ENCODE measurements around the gene FBXO24. TPM values are rescaled to one million over a fixed set of nuclear protein-coding genes. Genes with fewer than 3 reads are reported as not detected.
A peak's percentile ranks its signal among the peaks of the same experiment; 100 is the strongest.
"Not testable (repeated sequence)": the region's sequence is repeated elsewhere in the genome, so short reads cannot be mapped to it uniquely, and the experiment has no call there.

FBXO24 gene
- polyA plus RNA-seq, 6 donors from 2014 or later, result 0.13 to 1.7 (median 0.89) TPM; not detected in 1

- H3K9me3 Mint-ChIP-seq, result no peaks in the 10 kb centered on the region
- H3K4me3 Mint-ChIP-seq, result no peak overlapping the region
- ATAC-seq (ENCODE audit: low read depth in 2 of 2), result peak; percentile 76 to 77
- no peaks in the 10 kb centered on the region for H3K36me3 Mint-ChIP-seq
- peak; percentile 76 for DNase-seq
- H3K4me1 Mint-ChIP-seq, result peaks cover 20 to 42% (median 38%) of the 10 kb centered on the region in 3 donors
- peak overlapping the region in 1 of 6 donors; percentile 76 for H3K27ac Mint-ChIP-seq
- H3K27me3 Mint-ChIP-seq, result no peaks in the 10 kb centered on the region
These were observed 22.2 kb upstream of the FBXO24 start for GRCh38 chr7:100563809-100564400.

- ATAC-seq (ENCODE audit: low read depth in 2 of 2); DNase-seq: not testable (repeated sequence)
These were observed 21.7 kb upstream of the FBXO24 start for GRCh38 chr7:100564405-100564804.

GRCh38 chr7:100565133-100565571 lies 21.0 kb upstream of the FBXO24 start:
- Mint-ChIP-seq H3K27me3 (no peaks in the 10 kb centered on the region), H3K4me3 (no peak overlapping the region), H3K4me1 (peaks cover 23 to 44% (median 38%) of the 10 kb centered on the region in 3 donors), H3K36me3 (no peaks in the 10 kb centered on the region), H3K9me3 (no peaks in the 10 kb centered on the region), H3K27ac (no peak overlapping the region)
- no peak for ATAC-seq (ENCODE audit: low read depth in 2 of 2)
- DNase-seq, result no peak

More at GRCh38 chr7:100564405-100564804, 21.7 kb upstream of the FBXO24 start:
- not testable (repeated sequence) for H3K9me3 Mint-ChIP-seq, H3K4me3 Mint-ChIP-seq, H3K36me3 Mint-ChIP-seq, H3K27me3 Mint-ChIP-seq
- H3K4me1 Mint-ChIP-seq, result peaks cover 25 to 42% (median 40%) of the 10 kb centered on the region in 3 donors
- H3K27ac Mint-ChIP-seq, result peak overlapping the region in 1 of 6 donors; percentile 60

GRCh38 chr7:100566018-100566531 lies 20.1 kb upstream of the FBXO24 start:
- Mint-ChIP-seq H3K4me1 (peaks cover 23 to 52% (median 43%) of the 10 kb centered on the region in 3 donors), H3K9me3 (no peaks in the 10 kb centered on the region), H3K27me3 (no peaks in the 10 kb centered on the region), H3K27ac (peak overlapping the region in 1 of 6 donors; percentile 8), H3K4me3 (no peak overlapping the region), H3K36me3 (no peaks in the 10 kb centered on the region)
- DNase-seq (no peak), ATAC-seq (ENCODE audit: low read depth in 2 of 2) (no peak)

GRCh38 chr7:100567031-100567730 lies 18.9 kb upstream of the FBXO24 start:
- Mint-ChIP-seq H3K9me3 (no peaks in the 10 kb centered on the region), H3K36me3 (no peaks in the 10 kb centered on the region), H3K4me3 (peak overlapping the region in 1 of 8 donors; percentile 37), H3K27ac (peak overlapping the region in 2 of 6 donors; percentile 8 to 68), H3K27me3 (no peaks in the 10 kb centered on the region), H3K4me1 (peaks cover 27 to 58% (median 52%) of the 10 kb centered on the region in 3 donors)
- DNase-seq, result no peak
- no peak for ATAC-seq (ENCODE audit: low read depth in 2 of 2)

- no peaks in the 10 kb centered on the region for H3K9me3 Mint-ChIP-seq
- no peaks in the 10 kb centered on the region for H3K36me3 Mint-ChIP-seq
- peak overlapping the region in 1 of 8 donors; percentile 47 for H3K4me3 Mint-ChIP-seq
- no peak for DNase-seq
- H3K27me3 Mint-ChIP-seq, result no peaks in the 10 kb centered on the region
- H3K4me1 Mint-ChIP-seq, result peaks cover 27 to 61% (median 52%) of the 10 kb centered on the region in 3 donors
- H3K27ac Mint-ChIP-seq, result peak overlapping the region in 2 of 6 donors; percentile 24 to 68
- no peak for ATAC-seq (ENCODE audit: low read depth in 2 of 2)
These were observed 18.4 kb upstream of the FBXO24 start for GRCh38 chr7:100567751-100568175.

- Mint-ChIP-seq H3K9me3 (no peaks in the 10 kb centered on the region), H3K4me3 (peak overlapping the region in 3 of 8 donors; percentile 47 to 85 (median 69)), H3K27ac (peak overlapping the region in 2 of 6 donors; percentile 42 to 89), H3K4me1 (peaks cover 27 to 61% (median 52%) of the 10 kb centered on the region in 3 donors), H3K27me3 (no peaks in the 10 kb centered on the region), H3K36me3 (no peaks in the 10 kb centered on the region)
- no peak for DNase-seq
- ATAC-seq (ENCODE audit: low read depth in 2 of 2), result no peak
These were observed 17.8 kb upstream of the FBXO24 start for GRCh38 chr7:100568176-100568895.

- ATAC-seq (ENCODE audit: low read depth in 2 of 2), result peak; percentile 39 to 44
- peak; percentile 42 for DNase-seq
- H3K36me3 Mint-ChIP-seq, result no peaks in the 10 kb centered on the region
- H3K27me3 Mint-ChIP-seq, result no peaks in the 10 kb centered on the region
- peak overlapping the region in 2 of 6 donors; percentile 42 to 89 for H3K27ac Mint-ChIP-seq
- H3K4me3 Mint-ChIP-seq, result peak overlapping the region in 7 of 8 donors; percentile 41 to 85 (median 70)
- no peaks in the 10 kb centered on the region for H3K9me3 Mint-ChIP-seq
- peaks cover 23 to 54% (median 46%) of the 10 kb centered on the region in 3 donors for H3K4me1 Mint-ChIP-seq
These were observed 17.0 kb upstream of the FBXO24 start for GRCh38 chr7:100568896-100569844.

- no peak for ATAC-seq (ENCODE audit: low read depth in 2 of 2)
- peak overlapping the region in 6 of 8 donors; percentile 30 to 58 (median 46) for H3K4me3 Mint-ChIP-seq
- no peaks in the 10 kb centered on the region for H3K27me3 Mint-ChIP-seq
- peak overlapping the region in 1 of 6 donors; percentile 44 for H3K27ac Mint-ChIP-seq
- H3K9me3 Mint-ChIP-seq, result no peaks in the 10 kb centered on the region
- H3K36me3 Mint-ChIP-seq, result peaks cover 0 to 13% of the 10 kb centered on the region in 2 donors
- peaks cover 26 to 52% (median 40%) of the 10 kb centered on the region in 3 donors for H3K4me1 Mint-ChIP-seq
- DNase-seq, result no peak
These were observed 14.9 kb upstream of the FBXO24 start for GRCh38 chr7:100570954-100571828.

- H3K4me3 Mint-ChIP-seq, result peak overlapping the region in 2 of 8 donors; percentile 15 to 42
- ATAC-seq (ENCODE audit: low read depth in 2 of 2), result no peak
- no peaks in the 10 kb centered on the region for H3K9me3 Mint-ChIP-seq
- peak overlapping the region in 1 of 6 donors; percentile 87 for H3K27ac Mint-ChIP-seq
- peaks cover 26 to 50% (median 40%) of the 10 kb centered on the region in 3 donors for H3K4me1 Mint-ChIP-seq
- no peak for DNase-seq
- no peaks in the 10 kb centered on the region for H3K27me3 Mint-ChIP-seq
- H3K36me3 Mint-ChIP-seq, result peaks cover 0 to 19% of the 10 kb centered on the region in 2 donors
These were observed 14.4 kb upstream of the FBXO24 start for GRCh38 chr7:100571829-100572116.

- no peaks in the 10 kb centered on the region for H3K27me3 Mint-ChIP-seq
- ATAC-seq (ENCODE audit: low read depth in 2 of 2) (no peak), DNase-seq (no peak)
- H3K4me1 Mint-ChIP-seq, result peaks cover 26 to 44% (median 37%) of the 10 kb centered on the region in 3 donors
- H3K9me3 Mint-ChIP-seq, result no peaks in the 10 kb centered on the region
- peak overlapping the region in 3 of 6 donors; percentile 24 to 87 (median 86) for H3K27ac Mint-ChIP-seq
- peaks cover 0 to 21% of the 10 kb centered on the region in 2 donors for H3K36me3 Mint-ChIP-seq
- H3K4me3 Mint-ChIP-seq, result peak overlapping the region in 1 of 8 donors; percentile 15
These were observed 13.7 kb upstream of the FBXO24 start for GRCh38 chr7:100572281-100572948.

Measured in naive B cell (primary cell).